Type B pancreatic cell (in vitro differentiated cells): ENCODE data around the gene PTS. TPM values are rescaled to one million over a fixed set of nuclear protein-coding genes. Genes with fewer than 3 reads are reported as not detected.

ENCODE experiments used
- DNase-seq: peaks from one replicate; pipeline ENCODE4 v3.0.0; 2021; ENCODE audit warnings: mixed read lengths; ENCODE audit not compliant: unreplicated experiment; ENCODE audit errors: extremely low spot score
- H3K27ac Mint-ChIP-seq: 2 replicates; pipeline ENCODE4 v1.8.0; 2021; ENCODE audit warnings: mild to moderate bottlenecking, mixed read lengths
- H3K27me3 Mint-ChIP-seq: 2 replicates; pipeline ENCODE4 v1.8.0; 2021; ENCODE audit warnings: mixed read lengths
- H3K36me3 Mint-ChIP-seq: 2 replicates; pipeline ENCODE4 v1.8.0; 2021; ENCODE audit warnings: mixed read lengths
- H3K4me1 Mint-ChIP-seq: one replicate; pipeline ENCODE4 v1.8.0; 2021; ENCODE audit warnings: mixed read lengths; ENCODE audit not compliant: unreplicated experiment
- H3K4me3 Mint-ChIP-seq: 2 replicates; pipeline ENCODE4 v1.8.0; 2021; ENCODE audit warnings: mild to moderate bottlenecking, mixed read lengths
- H3K9me3 Mint-ChIP-seq: 2 replicates; pipeline ENCODE4 v1.8.0; 2021; ENCODE audit warnings: mixed read lengths
- total RNA-seq: library from RNA; stranded (reverse); gene quantifications from 2 replicates; pipeline ENCODE4 v1.2.1, GENCODE V29; 2021; ENCODE audit warnings: low replicate concordance
- TF ChIP-seq, protein P1 (sequence below): fragments of 200-600 bp; sonication (generic); conservative IDR thresholded peaks from 2 replicates; pipeline ENCODE4 v1.5.0; 2021; ENCODE audit warnings: antibody characterized with exemption, mild to moderate bottlenecking

The PTS gene
- total RNA-seq, 1 donor from 2014 or later = 35.1 TPM

DNA sequence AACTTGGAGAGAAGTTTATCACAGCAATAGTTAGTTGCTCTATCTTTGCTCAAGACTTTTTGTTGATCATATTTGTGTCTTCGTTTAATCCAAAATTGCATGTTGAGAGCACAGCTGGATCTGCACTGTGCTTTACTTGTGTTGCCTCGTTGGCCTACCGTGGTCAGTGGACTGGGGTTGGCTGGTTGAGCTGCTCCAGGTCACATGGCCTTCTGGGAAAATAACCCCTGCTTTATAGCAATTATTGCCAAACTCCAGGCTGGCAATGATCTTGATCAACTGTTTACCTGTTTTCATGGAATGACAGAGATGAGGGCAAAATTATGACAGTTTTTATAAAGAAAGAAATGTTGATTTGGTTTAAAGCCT is 40.2 kb downstream of the PTS start:
- Mint-ChIP-seq H3K4me1 (no peaks in the 10 kb centered on the region), H3K27ac (no peak overlapping the region), H3K27me3 (no peaks in the 10 kb centered on the region), H3K4me3 (no peak overlapping the region), H3K9me3 (no peaks in the 10 kb centered on the region), H3K36me3 (no peaks in the 10 kb centered on the region)
- no peak for DNase-seq
- TF ChIP-seq, protein P1, sequence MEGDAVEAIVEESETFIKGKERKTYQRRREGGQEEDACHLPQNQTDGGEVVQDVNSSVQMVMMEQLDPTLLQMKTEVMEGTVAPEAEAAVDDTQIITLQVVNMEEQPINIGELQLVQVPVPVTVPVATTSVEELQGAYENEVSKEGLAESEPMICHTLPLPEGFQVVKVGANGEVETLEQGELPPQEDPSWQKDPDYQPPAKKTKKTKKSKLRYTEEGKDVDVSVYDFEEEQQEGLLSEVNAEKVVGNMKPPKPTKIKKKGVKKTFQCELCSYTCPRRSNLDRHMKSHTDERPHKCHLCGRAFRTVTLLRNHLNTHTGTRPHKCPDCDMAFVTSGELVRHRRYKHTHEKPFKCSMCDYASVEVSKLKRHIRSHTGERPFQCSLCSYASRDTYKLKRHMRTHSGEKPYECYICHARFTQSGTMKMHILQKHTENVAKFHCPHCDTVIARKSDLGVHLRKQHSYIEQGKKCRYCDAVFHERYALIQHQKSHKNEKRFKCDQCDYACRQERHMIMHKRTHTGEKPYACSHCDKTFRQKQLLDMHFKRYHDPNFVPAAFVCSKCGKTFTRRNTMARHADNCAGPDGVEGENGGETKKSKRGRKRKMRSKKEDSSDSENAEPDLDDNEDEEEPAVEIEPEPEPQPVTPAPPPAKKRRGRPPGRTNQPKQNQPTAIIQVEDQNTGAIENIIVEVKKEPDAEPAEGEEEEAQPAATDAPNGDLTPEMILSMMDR = no peak

DNA sequence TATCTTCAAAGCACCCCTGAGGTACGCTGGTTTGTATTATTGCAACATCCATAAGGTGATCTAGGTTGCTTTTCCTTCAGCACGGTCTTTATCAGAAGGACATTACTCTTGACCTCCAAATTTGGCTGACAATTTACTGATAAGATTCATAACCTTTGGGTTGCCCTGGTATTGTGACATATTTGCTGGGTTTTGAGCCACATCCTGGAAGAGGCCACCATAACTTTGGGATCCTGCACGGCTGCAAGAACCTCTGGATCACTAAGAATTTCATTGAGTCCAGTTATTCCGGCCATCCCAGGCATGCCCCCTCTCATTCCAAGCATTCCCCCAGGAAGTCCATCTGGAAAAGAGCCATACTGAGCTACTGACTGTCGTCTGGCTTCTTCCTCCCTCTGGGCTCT is 41.0 kb downstream of the PTS start:
- H3K9me3 Mint-ChIP-seq = no peaks in the 10 kb centered on the region
- H3K4me3 Mint-ChIP-seq = no peak overlapping the region
- no peaks in the 10 kb centered on the region for H3K27me3 Mint-ChIP-seq
- H3K4me1 Mint-ChIP-seq = no peaks in the 10 kb centered on the region
- no peak overlapping the region for H3K27ac Mint-ChIP-seq
- DNase-seq = no peak
- H3K36me3 Mint-ChIP-seq = no peaks in the 10 kb centered on the region
- TF ChIP-seq, protein P1 = no peak

DNA sequence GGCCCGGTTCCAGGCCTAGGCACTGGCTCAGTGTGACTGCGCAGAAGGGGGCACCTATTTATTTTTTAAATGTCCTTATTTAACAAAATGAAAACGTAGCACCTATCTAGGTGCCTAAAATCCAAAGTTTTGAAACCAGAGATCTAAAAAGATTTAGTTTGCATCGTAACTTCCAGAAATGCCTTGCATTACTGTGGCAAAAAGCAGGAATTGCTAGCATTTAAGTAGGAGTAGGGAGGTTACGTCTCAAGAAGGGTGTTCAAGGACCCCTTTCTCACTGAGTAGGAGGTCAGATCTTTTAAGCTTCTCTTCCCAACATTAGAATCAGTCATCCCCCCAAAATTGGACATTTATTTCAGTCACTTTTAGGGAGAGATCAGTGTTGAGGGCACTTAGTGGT is 42.2 kb downstream of the PTS start:
- Mint-ChIP-seq H3K4me1 (no peaks in the 10 kb centered on the region), H3K27me3 (no peaks in the 10 kb centered on the region), H3K4me3 (no peak overlapping the region), H3K36me3 (no peaks in the 10 kb centered on the region), H3K9me3 (no peaks in the 10 kb centered on the region), H3K27ac (no peak overlapping the region)
- TF ChIP-seq, protein P1 = no peak
- DNase-seq = no peak

DNA sequence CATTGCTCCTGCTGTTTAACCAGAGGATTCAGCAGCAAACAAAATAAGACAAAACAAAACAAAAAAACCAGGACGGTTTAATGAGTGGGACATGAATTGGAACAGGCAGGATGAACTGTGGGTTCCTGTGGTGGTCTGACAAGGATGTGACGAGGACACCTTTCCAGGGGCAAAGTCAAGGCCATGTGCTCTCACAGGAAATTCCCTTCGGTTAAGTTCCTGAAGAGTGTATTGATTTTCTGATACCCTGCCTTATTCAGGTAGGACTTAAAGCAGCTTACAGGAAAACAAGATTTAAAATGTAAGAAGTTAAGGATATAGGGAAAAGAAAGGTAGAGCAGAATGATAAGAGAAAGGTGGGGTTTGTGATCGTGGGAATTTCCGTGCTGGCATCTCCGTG is 42.9 kb downstream of the PTS start:
- Mint-ChIP-seq H3K27me3 (no peaks in the 10 kb centered on the region), H3K4me1 (no peaks in the 10 kb centered on the region), H3K4me3 (no peak overlapping the region), H3K36me3 (no peaks in the 10 kb centered on the region), H3K9me3 (no peaks in the 10 kb centered on the region), H3K27ac (no peak overlapping the region)
- TF ChIP-seq, protein P1 = no peak
- no peak for DNase-seq

DNA sequence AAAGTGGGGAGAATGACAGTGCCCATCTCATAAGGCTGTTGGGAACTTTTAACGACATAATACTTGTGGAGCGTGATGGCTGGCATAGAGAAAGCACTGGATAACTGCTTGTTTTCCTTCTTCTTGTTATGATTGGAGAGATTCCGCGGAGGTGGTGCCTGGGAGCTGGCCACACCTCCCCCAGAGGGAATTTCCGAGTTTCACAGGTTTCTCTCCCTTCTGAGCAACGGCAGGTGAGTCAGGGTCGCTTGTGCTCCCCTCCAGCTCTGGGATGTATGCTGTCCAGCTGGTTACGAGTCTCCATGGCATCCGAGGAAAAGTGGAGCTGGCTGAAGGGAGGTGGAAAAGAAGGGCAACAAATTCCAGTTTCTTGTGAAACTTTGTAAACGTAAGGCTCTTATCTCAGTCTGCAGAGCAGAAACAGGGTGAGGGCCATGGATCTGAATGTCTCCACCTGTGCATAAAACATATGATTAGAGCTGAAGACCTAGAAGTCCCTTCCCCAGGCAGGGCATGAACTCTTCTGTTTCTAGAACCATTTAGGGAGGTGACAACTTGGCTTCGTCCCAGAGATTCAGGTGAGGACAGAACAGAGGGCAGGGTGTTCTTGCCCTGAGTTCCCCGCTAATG is 44.4 kb downstream of the PTS start:
- TF ChIP-seq, protein P1 = no peak
- H3K4me1 Mint-ChIP-seq = no peaks in the 10 kb centered on the region
- peaks cover 3% of the 10 kb centered on the region for H3K27me3 Mint-ChIP-seq
- no peak overlapping the region for H3K27ac Mint-ChIP-seq
- H3K4me3 Mint-ChIP-seq = no peak overlapping the region
- no peaks in the 10 kb centered on the region for H3K36me3 Mint-ChIP-seq
- H3K9me3 Mint-ChIP-seq = no peaks in the 10 kb centered on the region
- no peak for DNase-seq

DNA sequence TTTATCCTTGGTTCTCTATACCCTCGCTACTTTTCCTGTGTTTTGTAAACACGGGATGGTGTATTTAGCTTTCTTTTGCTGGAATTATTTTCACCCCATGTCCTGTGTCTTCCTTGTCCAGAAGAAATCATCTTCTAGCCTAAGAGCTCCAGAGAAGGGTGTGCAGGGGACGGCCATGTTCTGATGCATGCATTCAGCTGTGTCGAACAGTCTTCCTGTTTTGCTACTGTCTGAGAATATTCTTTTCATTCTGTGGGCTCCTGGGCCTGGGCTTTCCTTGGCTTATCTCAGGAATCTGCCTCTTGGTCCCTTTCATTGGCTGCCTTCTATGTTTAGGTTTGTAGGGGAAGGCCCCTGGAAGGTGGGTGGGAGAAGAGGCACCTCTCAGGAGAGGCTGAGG is 45.0 kb downstream of the PTS start:
- TF ChIP-seq, protein P1 = no peak
- Mint-ChIP-seq H3K4me3 (no peak overlapping the region), H3K4me1 (no peaks in the 10 kb centered on the region), H3K27ac (no peak overlapping the region), H3K9me3 (no peaks in the 10 kb centered on the region), H3K36me3 (no peaks in the 10 kb centered on the region), H3K27me3 (peaks cover 3% of the 10 kb centered on the region)
- no peak for DNase-seq
